NOMO-1 (cell line): ENCODE data around the gene KXD1.
A peak's percentile ranks its signal among the peaks of the same experiment; 100 is the strongest.
"Not testable (repeated sequence)": the region's sequence is repeated elsewhere in the genome, so short reads cannot be mapped to it uniquely, and the experiment has no call there.

Experiments used
- DNase-seq, 2 experiments: peaks; one replicate each; lab custom pipeline; 2025; ENCODE audit not compliant: unreplicated experiment in 2 of 2; lab: John Stamatoyannopoulos, UW

Gene KXD1

DNA sequence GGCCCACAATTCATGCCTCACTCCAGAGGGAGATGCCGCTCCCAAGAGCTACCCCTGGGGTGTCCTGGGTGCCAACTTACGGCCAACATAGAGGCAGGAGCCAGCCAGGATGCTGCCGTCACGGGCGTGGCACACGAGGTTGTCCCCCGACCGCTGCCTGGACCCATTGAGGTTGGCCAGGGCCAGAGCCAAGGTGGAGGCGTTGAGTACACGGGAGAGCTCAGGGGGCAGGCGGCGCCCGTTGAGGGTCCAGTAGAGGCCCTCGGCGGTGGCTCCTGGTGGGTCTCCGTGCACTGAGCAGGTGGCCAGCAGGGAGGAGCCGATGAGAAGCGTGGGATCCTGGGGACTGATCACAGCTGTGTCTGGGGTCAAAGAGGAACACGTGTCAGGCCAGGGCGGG lies 41.8 kb downstream of the KXD1 start:
- no peak for DNase-seq

DNA sequence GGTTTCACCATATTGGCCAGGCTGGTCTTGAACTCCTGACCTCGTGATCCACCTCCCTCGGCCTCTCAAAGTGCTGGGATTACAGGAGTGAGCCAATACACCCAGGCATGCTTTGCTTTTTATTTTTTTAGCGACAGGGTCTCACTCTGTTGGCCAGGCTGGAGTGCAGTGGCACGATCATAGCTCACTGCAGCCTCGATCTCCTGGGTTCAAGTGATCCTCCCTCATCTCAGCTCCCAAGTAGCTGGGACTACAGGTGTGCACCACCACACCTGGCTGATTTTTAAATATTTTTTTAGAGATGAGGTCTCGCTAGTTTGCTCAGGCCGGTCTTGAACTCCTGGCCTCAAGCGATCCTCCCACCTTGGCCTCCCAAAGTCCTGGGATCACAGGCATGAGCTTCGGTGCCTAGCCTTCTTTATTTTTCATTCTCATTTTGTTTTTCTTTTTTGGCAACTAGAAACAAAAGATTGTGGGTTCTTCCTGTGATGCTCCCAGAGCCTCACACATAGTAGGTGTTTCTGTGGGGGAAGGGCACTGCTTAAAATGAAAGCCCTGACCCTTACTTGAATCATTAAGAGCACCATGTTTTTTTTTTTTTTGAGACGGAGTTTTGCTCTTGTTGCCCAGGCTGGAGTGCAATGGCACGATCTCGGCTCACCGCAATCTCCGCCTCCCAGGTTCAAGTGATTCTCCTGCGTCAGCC lies 43.2 kb downstream of the KXD1 start:
- not testable (repeated sequence) for DNase-seq

DNA sequence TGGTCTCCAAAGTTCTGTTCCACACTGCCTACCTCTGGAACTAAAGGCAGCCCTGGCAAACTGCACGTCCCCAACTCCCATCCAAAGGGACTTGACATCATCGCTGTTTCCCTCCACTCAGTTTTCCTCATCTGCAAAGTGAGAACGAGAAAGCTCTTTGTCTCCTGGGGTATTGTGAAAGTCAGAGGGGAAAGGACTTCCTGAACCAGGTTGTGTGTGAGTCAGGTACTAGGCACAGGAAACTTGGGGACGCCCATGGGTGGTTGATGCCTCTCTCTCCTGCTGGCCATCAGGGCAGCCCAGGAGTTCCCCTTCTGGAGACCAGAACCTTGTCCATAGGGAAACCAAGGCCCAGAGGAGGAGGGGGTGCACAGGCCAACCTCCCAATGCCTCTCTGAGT lies 44.2 kb downstream of the KXD1 start:
- DNase-seq: no peak

DNA sequence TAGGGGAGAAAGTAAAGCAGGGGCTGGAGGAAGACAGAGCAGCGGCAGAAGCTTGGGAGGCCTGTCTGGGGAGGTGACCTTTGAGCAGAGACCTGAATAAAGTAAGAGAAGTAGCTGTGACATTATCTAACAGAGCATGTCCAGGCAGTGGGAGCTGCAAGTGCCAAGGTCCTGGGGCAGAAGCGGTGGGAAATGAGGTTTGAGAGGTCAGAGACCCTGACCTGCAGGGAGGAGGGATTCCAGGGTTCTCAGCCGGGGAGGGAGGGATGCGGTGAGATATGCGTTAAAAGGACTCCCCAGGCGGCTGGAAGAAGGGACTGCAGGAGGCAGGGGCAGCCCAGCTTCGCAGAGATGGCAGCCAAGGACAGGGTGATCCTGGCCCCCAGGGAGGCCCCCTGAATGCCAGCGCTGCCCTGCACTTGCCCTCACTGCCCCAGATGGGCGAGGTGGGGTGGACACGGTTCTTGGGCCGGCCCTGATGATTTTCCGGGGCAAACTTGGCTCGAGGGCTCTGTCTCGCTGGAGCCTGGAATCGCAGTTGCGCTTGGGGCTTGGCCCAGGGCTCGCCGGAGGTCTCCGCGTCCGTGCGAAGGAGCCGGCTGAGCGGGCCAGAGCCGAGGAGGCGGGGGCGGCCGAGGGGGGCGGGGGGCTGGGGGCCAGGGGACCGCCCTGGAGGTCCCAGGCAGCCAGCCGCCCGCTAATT lies 45.7 kb downstream of the KXD1 start:
- DNase-seq: peak; percentile 13 to 15

DNA sequence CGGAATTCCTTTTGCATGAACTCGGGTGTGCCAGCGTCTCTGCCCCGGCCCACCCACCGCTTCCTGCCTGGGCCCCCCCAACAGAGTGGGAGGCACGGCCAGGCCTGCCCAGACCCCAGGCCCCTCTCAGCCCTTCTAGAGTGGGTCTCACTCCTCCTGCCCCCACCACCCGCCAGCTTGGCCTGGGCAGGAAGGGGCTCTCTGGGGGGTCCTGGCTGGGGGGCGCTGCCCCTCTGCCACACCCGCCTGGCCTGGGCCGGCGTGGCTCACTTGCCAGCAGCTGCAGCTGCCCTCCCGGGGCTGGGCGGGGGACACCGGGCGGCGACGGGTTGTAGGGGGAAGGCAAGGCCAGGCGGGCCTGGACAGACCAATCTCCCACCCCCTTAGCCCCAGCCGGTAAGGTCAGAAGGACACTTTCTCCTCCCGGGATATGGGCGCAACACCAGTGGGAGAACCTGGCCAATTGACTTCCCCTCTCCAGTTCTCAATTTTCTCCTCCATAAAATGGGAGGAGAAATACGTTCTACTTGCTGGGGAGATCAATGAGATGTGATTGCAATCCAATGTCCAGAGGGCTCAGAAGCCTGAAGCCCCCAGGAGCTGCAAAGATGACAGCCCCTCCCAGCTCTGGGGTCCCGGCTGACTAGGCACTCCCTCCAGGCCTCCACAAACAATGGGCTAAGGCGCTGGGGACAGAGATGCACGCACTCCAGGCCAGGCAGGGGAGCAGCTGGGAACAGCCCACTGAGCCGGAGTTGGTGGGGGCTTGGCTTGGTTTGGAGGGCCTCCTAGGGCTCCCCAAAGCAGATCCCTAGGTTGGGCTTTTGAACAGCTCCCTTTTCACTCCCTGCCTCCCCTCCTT lies 46.5 kb downstream of the KXD1 start:
- no peak for DNase-seq

DNA sequence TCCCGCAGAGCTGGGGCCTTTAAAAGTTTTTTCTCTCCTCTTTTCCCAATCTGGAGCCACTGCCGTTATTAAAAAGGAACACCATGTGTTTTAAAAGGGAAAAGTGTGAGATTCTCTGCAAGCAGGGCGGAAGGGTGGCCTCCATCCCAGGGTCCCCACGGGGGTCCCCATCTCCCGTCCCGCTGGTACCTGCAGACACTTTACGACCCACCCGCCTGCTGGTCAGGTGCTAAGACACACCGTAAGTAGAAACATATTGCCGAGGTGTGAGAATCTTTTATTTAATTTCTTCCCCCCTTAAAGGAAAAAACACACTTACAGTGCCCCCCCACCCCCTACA lies 47.1 kb downstream of the KXD1 start:
- no peak for DNase-seq

DNA sequence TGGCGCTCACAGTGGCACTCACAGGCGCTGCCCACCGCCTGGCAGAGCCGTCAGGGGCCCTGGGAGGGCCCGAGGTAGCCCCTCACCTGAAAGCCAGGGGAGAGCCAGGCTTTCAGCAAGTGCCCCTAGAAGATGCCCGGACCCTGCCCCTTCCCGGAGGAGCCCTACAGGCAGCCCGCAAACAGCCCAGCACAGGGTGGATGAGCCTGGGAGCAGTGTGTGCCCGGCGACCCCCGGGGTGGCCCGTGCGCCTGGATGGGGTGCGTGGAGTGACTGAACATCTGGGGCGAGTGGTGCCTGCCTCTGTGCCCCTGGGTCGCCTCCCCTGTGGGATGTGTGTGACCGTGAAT lies 47.5 kb downstream of the KXD1 start:
- no peak for DNase-seq

DNA sequence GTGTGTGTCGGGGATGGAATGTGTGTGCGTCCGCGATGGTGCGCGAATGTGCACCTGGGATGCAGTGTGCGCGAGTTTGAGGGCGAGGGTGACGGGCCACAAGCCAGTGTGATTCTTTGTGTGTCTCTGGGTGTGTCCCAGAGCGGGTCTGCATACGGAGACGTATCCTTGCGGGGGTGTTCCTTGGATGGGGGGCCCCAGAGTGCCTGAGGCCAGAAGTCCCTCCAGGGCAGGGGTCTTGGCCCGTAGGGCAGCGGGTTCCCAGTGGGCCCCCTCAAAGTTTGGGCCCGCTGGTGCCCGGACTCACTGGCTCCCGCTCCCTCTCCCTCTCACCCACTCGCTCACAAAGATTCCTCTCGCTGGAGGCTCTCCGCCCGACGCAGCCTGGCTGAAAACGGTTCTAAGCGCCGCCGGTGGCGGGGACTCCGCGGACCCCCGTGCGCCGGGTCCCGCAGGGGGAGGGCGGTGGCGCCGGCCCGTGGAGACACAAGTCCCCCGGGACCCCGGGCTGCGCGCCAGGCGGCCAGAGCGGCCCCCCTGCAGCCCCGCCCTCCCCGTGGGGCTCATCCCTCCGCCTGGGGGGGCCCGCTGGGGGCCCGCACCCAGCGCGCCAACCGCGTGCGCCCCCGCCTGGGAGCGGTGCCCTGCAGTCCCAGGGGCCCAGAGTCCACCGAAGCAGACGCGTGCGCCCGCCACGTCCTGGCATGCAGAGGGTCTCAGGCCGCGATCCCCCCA lies 48.0 kb downstream of the KXD1 start:
- DNase-seq: no peak

DNA sequence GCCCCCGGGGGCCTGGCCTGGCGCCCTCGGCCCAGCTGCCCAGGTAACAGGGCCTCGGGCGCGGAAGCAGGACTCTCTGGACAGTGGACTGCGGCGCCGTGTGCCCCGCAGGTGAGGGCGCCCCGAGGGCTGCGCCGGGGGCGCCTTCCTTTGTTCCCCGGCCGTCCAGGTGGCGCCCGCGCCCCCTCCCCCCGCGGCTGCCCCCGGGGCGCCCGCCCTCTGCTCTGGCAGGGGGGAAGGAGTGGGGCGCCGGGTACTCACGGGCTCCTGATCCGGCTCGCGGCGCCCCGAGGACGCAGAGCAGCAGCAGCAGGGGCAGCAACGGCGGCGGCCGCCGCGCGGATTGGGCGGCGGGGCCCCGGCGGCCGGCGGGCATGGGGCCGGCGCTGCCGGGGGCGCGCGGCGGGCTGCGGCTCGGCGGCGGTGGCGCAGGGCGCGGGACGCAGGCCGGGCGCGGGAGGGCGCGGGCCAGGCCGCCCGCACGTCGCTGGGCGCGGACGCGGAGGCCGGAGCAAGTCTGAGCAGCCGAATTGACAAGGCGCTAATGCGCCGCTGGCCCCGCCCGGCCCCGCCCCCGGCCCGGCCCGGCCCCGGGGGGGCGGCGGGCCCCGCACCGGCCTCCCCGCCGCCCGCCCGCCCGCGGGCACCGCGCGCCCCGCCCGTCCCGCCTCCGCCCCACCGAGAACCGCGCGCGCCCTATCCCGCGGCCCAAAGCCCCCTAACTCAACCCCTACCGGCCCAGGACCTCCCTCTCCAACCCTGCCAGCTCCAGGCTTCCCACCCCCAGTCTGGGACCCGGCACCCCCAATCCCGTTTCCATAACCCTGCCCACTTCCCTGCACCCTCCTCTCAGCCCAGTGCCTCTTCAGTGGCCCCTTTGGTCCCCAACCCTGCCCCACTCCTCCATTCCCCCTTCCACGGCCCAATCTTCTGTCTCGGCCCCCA lies 48.9 kb downstream of the KXD1 start, which contains the start of gene CRLF1:
CRLF1 (minus strand) TSS at position 519 of the 945 bp plus-strand sequence; CDS start at position 376, 143 bp downstream.
- no peak for DNase-seq

DNA sequence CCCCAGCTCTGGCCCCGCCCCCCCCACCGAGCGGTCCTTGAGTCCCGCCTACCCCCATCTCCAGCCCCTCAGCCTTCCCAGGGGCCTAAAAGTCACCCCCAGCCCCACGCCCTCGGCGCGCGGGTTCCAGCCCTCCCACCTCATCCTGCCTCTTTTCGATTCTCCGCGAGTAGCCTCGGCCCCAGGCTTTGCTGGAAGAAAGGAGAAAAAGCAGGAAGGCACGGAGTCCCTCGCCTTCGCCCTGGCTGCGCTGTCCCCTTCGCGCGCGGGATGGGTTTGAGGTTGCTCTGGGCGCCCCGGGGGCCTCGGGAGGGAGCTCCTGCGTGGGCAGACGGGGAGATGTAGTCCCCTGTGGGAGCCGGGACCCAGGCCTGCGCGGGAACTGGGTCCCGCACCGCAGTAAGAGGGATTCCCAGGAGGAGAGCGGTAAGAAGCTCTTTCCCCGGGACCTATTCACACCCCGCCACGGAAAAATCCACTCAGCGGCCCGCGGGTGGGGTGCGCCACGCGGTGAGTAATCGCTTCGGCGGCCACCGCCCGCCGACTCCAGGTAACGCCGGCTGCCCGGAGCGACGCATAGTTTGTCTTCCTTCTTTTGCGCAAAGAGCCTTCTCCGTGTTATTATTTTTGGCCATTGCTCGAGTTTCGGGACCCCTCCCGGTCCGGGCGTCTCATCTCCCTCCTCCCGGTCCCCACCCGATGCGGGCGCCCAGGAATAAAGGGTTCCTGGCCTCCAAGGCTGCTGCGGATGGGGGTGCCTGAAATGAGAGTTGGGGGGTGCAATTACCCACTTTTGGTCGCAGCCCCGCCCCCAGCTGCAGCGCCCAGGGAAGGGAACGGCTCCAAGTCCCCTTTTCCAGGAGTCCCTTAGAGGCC lies 49.8 kb downstream of the KXD1 start:
- DNase-seq: no peak

DNA sequence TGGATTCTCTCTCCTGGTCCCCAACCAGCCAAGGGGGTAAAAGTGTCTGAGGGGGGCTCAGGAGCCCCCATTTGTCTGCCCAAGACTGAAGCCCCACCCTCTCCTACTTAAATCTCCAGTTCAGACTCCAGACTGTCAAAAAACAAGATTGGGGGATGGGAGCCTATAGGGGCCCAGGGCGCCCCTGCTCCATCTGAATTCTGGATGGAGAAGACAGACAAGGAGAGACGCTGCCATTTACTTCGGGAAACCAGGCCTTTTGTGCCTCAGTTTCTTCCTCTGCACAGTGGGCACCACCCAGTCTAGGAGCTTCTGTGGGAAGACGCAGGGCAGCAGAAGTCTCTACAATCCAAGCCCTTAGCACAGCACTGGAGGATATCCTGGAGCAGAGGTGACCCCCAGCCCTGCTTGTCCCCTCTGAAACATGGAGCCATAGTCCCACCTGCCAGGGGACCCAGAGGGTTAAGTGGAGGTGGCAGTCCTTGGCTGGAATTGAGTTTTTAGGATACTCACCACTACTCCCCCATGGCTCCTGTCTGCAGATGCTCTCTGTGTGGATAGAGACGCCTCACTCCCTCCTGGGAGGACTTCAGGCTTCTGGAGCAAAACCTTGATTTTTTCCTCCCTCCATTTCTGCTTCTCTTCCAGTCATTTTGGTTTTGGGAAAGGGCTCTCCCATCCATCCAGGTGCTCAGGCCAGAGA lies 50.6 kb downstream of the KXD1 start:
- no peak for DNase-seq

DNA sequence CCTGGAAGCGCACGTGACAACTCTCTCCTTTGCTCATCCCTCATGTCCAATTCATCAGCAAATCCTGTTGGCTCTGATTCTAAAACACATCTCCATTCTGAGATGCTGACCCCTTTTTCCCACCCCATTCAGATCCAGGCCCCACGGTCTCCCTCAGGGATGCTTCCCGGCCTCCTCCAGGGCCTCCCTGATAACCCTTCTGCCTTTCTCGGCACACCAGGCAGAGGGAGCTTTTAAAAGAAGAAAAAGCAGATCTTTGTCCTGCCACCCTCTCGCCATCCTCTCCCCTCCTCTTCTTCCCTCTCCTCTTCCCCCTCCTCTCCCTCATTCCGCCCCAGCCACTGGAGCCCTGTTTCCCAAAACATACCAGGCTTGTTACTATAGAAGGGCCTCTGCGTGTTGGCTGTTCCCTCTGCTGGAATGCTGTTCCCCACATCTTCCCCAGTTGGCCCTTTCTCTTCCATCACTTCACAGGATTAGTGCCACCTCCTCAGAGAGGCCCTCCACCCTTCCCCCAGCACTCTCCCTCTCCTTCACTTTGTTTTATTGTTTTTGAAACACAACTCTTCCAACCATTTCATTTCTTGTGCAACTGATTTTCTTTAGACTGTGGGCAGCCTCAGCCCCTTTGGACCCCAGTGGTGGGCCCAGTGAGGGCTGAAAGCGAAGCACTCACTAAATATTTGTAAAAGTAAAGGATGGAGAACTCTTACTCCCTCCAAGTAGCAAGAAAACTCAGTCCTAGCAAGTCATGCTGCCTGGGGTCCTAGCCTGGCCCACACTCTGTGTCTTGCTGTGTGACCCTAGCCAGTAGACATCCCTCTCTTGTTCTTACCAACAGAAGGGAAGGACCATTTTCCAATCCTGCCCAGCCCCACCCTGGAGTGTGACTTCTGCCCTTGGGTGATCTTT lies 51.4 kb downstream of the KXD1 start:
- no peak for DNase-seq

DNA sequence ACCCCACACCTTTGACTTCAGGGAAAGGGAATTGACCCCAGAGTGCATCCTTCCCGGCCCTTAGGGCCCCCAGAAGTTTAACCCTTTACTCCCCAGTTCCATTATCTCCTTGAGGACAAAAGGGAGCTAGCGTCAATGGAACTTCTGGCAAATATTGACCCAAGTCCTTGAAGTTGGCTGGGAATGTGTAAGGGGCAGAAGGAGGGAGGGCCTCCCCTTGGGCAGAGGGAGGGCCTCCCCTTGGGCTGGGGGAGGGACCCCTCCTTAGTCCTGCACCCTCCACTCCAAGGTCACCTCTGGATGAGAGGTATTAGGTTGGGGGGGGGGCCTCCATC lies 52.0 kb downstream of the KXD1 start:
- no peak for DNase-seq

DNA sequence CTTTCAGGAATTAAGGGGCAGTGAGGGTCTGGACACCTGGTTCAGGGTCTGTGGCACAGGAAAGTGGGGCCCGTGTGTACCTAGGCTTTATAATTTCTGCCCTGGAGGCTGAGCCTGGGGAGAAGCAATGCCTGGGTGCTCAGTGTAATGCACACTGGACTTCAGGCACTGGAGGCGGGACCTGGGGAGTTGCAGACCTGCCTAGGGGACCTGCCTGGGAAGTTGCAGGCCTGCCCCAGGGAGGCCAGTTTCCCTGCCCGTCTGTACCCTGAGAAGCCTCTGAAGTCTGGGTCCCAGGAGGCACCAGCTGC lies 52.5 kb downstream of the KXD1 start:
- no peak for DNase-seq

DNA sequence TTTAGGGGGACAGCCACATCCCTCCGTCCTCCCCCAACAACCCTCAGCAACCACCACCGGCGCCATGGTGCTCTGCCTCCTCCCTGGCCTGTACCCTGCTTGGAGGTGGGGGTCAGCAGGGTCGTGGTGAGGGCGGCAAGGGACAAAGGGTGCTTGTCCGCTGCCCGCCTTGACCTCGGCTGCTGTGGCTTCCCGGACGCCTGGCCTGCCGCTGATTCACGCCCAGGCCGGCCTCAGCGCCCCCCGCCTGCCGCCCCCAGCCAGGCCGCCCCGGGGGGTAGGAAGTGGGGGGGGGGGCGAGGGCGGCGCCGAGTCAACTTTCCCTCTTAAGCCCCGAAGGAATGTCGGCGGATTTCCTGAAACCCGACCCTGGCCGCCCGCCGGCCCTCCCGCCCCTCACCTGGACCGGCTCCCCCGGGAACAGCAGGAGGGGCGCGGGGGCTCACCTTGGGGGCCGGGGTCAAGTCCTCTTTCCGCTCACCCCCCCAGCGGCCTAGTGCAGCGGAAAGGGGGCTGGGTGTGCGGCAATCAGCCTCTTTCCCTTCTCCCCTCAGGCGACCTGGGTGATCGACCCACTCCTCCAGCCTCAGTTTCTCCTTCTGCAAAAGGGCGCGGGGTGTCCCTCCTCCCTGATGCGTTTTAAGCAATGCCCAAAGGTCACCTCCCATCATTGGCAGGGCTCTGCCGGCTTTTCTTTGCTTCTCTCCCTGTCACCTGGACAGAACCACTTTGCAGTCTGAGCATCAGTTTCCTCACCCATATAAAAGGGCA lies 53.1 kb downstream of the KXD1 start:
- DNase-seq: no peak

DNA sequence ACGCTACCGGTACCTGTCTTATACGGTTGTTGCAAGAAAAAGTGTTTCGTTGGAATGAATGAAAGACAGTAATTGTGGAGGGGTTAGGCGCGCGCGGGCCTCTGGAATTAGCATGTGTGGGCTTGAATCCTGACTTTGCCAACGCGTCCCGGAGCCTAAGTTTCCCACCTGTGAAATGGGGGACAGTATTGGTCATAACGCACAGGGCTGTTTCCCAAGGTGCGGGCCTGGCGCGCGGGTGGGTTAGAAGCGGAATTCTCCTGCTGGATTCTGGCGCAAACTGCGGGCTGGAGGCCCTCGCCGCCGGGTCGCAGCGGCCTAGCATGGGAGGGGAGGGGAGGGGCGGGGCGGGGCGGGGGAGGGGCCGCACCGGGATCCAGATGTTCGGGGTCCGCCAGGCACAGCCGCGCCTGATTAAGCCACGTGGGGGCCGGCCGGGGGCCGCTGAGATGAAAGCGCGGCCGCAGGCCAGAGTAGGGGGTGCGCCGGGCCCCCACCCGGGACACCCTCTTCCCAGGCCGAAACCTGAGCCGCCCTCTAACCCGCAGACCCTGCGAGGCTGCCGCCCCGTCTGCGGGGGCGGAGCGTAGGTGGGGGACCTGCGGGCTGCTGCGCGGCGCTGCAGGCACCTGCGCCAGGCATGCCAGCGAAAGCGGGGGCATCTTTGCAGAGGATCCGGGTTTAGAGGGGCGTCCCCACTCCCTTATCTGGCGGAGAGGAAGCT lies 53.8 kb downstream of the KXD1 start:
- no peak for DNase-seq
